Vein endothelial cell (primary cell): ENCODE data around the gene DVL3. TPM values are rescaled to one million over a fixed set of nuclear protein-coding genes. Genes with fewer than 3 reads are reported as not detected.

Source experiments
- total RNA-seq: library from RNA; depleted of rRNA; stranded (reverse); fragments of >200 nt; gene quantifications from 2 replicates; pipeline ENCODE4 v1.2.3, GENCODE V29; 2012

Gene DVL3
- total RNA-seq, result 31.6 and 34.0 TPM in 2 replicates

DNA sequence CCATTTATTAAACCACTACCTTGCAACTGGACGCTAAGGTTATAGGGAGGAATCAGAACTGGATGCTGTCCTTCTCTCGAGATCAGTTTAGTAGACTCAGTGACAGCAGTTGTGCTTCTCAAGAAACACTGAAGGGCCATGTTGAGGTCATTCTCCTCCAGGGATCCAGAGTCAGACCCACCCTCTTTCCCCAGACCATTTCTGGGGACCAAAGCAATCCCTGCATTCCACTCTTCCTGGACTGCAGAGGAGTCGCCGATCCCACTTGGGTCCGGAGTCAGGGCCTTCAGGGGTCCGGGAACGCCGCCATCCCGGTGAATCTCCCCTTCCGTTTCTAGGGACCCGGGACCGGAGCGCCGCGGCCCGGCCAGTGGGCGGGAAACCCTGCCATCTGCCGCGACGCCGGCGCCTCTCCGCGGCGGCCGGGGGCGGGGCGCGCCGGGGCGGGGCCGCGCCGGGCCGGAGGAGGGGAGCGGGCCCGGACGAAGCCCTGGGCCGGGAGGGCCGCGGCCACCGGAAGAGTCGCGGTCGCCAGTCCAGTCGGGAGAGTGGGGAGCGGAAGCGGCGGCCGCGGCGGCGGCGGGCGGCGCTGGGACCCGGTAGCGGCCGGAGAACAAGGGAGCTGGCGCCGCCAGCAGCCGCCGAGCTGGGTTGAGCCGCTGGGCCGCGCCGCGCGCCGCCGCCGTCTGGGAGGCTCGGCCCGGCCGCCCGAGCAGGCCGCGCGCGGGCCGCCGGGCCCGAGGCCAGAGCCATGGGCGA, at the start of gene DVL3:
DVL3 (plus strand) TSS at position 493 of the 759 bp plus-strand sequence; CDS start at position 752, 259 bp downstream.

GRCh38 chr3:184135149-184135910, 19.8 kb upstream of the DVL3 start, which contains the start of gene EIF2B5:
EIF2B5 (plus strand) TSS chr3:184135358; CDS start chr3:184135386, 28 bp downstream.

DNA sequence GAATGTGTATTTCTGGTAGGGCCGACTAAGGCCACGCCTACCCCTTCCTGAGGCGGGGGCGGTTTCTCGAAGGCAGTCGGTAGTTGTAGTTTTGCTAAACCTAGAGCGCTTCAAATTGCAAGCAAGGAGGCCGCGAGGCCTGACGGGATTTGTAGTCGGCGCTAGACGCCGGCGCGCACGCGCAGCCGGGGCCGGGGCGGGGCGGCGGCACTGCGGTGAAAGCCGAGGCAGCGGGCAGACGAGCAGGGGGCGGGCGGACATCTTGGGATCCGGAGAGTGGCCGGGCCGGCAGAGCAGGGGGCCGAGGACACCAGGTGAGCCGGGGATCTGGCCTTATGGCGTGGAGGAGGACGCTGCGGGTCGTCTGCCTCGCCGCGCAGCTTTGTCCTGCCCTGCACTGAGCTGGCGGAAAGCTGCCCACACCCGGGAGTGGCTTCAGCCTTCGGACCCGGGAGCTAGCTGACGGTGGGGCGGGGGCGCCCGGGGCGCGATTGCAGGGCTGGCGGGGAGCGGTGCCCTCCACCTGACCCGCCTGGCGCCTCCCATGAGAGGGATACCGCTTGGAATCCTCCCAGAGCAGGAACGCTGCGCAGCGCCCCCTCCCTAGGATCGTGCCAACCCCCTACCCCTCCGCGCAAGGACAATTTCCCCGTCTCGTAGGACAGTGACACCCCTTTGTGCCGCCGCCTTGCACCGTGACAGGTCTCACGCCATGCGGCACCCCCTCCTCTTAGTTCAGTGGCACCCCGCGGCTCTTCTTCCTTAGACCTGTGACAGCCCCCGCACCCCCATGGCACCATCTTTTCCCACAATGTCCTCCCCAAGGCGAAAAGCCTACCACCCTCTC, 19.7 kb downstream of the DVL3 start, which contains the start of gene AP2M1:
AP2M1 (plus strand) TSS at position 210 of the 847 bp plus-strand sequence. CDS start 2,139 bp downstream, outside the sequence.

GRCh38 chr3:184186184-184186901, 31.2 kb downstream of the DVL3 start, which contains the start of gene ABCF3:
ABCF3 (plus strand) TSS chr3:184186199; CDS start chr3:184186208, 9 bp downstream.

Other genes starting within 250 kb of the DVL3 start
- 13.7 and 14.6 TPM in 2 replicates for gene ABCC5, start 137.5 kb upstream of the DVL3 start, total RNA-seq
- not detected in 2 replicates for gene HTR3D, start 123.6 kb upstream of the DVL3 start, total RNA-seq
- gene HTR3C, start 102.3 kb upstream of the DVL3 start, total RNA-seq, result not detected in 2 replicates
- gene HTR3E, start 58.3 kb upstream of the DVL3 start, total RNA-seq, result not detected in 2 replicates
- gene EIF2B5, start 20.0 kb upstream of the DVL3 start, total RNA-seq, result 40.2 and 40.5 TPM in 2 replicates
- gene AP2M1, start 19.5 kb downstream of the DVL3 start, total RNA-seq, result 389 and 410 TPM in 2 replicates
- 31.9 and 40.5 TPM in 2 replicates for gene ABCF3, start 30.8 kb downstream of the DVL3 start, total RNA-seq
- gene VWA5B2, start 74.2 kb downstream of the DVL3 start, total RNA-seq, result under 0.01 and 0.10 TPM in 2 replicates
- 30.5 and 40.5 TPM in 2 replicates for gene ALG3, start 93.6 kb downstream of the DVL3 start, total RNA-seq
- gene EEF1AKMT4, start 94.3 kb downstream of the DVL3 start, total RNA-seq, result 3.3 and 6.2 TPM in 2 replicates
- not detected in 2 replicates for gene CAMK2N2, start 106.2 kb downstream of the DVL3 start, total RNA-seq
- not detected in 2 replicates for gene ECE2, start 120.6 kb downstream of the DVL3 start, total RNA-seq
- 463 and 575 TPM in 2 replicates for gene PSMD2, start 143.9 kb downstream of the DVL3 start, total RNA-seq
- gene EIF4G1, start 159.2 kb downstream of the DVL3 start, total RNA-seq, result 309 and 376 TPM in 2 replicates
- 26.9 and 28.7 TPM in 2 replicates for gene FAM131A, start 182.2 kb downstream of the DVL3 start, total RNA-seq
- gene CLCN2, start 206.2 kb downstream of the DVL3 start, total RNA-seq, result 4.4 and 4.6 TPM in 2 replicates
- 78.7 and 87.9 TPM in 2 replicates for gene POLR2H, start 206.3 kb downstream of the DVL3 start, total RNA-seq
- not detected in 2 replicates for gene THPO, start 222.8 kb downstream of the DVL3 start, total RNA-seq
- gene CHRD, start 224.7 kb downstream of the DVL3 start, total RNA-seq, result under 0.01 and 0.19 TPM in 2 replicates